ENCODE results near the gene FAM107B. TPM values are rescaled to one million over a fixed set of nuclear protein-coding genes. Genes with fewer than 3 reads are reported as not detected.

Gene FAM107B
- total and polyA plus RNA-seq, 10 of the 15 experiments (the other 5 are each of a cell fraction or from before 2014, with no cell fraction given), result 22.9 to 162 (median 86.6) TPM

GRCh38 chr10:14592566-14592965 lies 182.1 kb downstream of the FAM107B start:
- FAIRE-seq (no peak), ATAC-seq (no peak), DNase-seq (ENCODE audit: low read depth, low spot score) (no peak)
- peaks cover 16% of the 10 kb centered on the region for H3K4me1 ChIP-seq (ENCODE audit: control insufficient read depth, insufficient read depth, low read length)
- BruUV-seq (replicated peaks), result TSS peak; percentile 1
- no peaks in the 10 kb centered on the region for H3K27me3 ChIP-seq (replicated peaks in 1 of 2; ENCODE audit: control insufficient read depth in 2 of 2, insufficient read depth in 2 of 2, low read length in 1 of 2)
- no peak for TF ChIP-seq FOS (IDR thresholded peaks at IDR 0.05; ENCODE audit: borderline replicate concordance, extremely low read depth, insufficient read length)
- TF ChIP-seq SKIL (IDR thresholded peaks at IDR 0.05; ENCODE audit: low read depth, poor library complexity, severe bottlenecking), result no peak
- TF ChIP-seq CREB1 (IDR thresholded peaks at IDR 0.05; ENCODE audit: low read depth), result no peak
- in situ Hi-C loops (cut with MboI), result no loop called here
- no peak overlapping the region for H3K4me3 ChIP-seq
- intact Hi-C loops (cut with micrococcal nuclease; ENCODE audit: unreplicated experiment), result no loop called here
- ChIA-PET CTCF (interaction anchor here (1.1 to 1.3 kb wide), 2 partner anchors 39 to 55 kb away, joined by 3 to 4 read pairs; no protein-coding TSS in a partner anchor), POLR2A (no interaction called here), RAD21 (ENCODE audit: unreplicated experiment) (interaction anchor here (1.3 to 1.6 kb wide), 2 partner anchors 226 to 230 kb away, joined by 3 to 4 read pairs; no protein-coding TSS in a partner anchor), SMC1A (ENCODE audit: uncharacterized antibody, unreplicated experiment) (interaction anchor here (1.1 to 1.2 kb wide), 2 partner anchors 14 to 50 kb away, joined by 3 read pairs; no protein-coding TSS in a partner anchor)
- no peaks in the 10 kb centered on the region for H4K20me1 ChIP-seq (ENCODE audit: control insufficient read depth, insufficient read depth)
- H2AFZ ChIP-seq (ENCODE audit: control insufficient read depth, low read depth, low read length), result no peak overlapping the region
- no peaks in the 10 kb centered on the region for H3K9me3 ChIP-seq (replicated peaks; ENCODE audit: control insufficient read depth, insufficient read depth, low read length)
- peaks cover 3 to 9% of the 10 kb centered on the region in 2 experiments; a peak in 3 of 4 replicates for H3K36me3 ChIP-seq (ENCODE audit: control insufficient read depth in 2 of 2, insufficient read depth in 2 of 2, low read length in 1 of 2)
- no peak overlapping the region for H3K4me2 ChIP-seq (ENCODE audit: control insufficient read depth, insufficient read depth)
- H3K79me2 ChIP-seq (ENCODE audit: control insufficient read depth, insufficient read depth, low read length), result peaks cover 39% of the 10 kb centered on the region
- no peak overlapping the region for H3K9ac ChIP-seq (ENCODE audit: control insufficient read depth, insufficient read depth, low read length)
- 72% methylated on average over 6 of the region's 6 CpGs for WGBS (ENCODE audit: insufficient coverage, insufficient replicate concordance, low lambda C conversion rate, missing lambda C conversion rate)
- H3K27ac ChIP-seq (ENCODE audit: control insufficient read depth, insufficient read depth), result no peak overlapping the region

- ChIA-PET RAD21 (ENCODE audit: unreplicated experiment) (interaction anchor here (1.6 kb wide), 1 partner anchor 231 kb away, joined by 4 read pairs; no protein-coding TSS in a partner anchor), SMC1A (ENCODE audit: uncharacterized antibody, unreplicated experiment) (interaction anchor here (1.1 kb wide), 1 partner anchor 50 kb away, joined by 3 read pairs; no protein-coding TSS in a partner anchor), CTCF (no interaction called here), POLR2A (interaction anchor here (0.9 kb wide), 1 partner anchor 10 kb away, joined by 3 read pairs; no protein-coding TSS in a partner anchor)
- H3K27ac ChIP-seq (ENCODE audit: control insufficient read depth, insufficient read depth), result no peak overlapping the region
- no peaks in the 10 kb centered on the region for H3K27me3 ChIP-seq (replicated peaks in 1 of 2; ENCODE audit: control insufficient read depth in 2 of 2, insufficient read depth in 2 of 2, low read length in 1 of 2)
- peaks cover 22% of the 10 kb centered on the region for H3K4me1 ChIP-seq (ENCODE audit: control insufficient read depth, insufficient read depth, low read length)
- H4K20me1 ChIP-seq (ENCODE audit: control insufficient read depth, insufficient read depth), result no peaks in the 10 kb centered on the region
- ATAC-seq (no peak), DNase-seq (ENCODE audit: low read depth, low spot score) (no peak), FAIRE-seq (no peak)
- no TSS peak for BruUV-seq (replicated peaks)
- in situ Hi-C loops (cut with MboI) (no loop called here), intact Hi-C loops (cut with micrococcal nuclease; ENCODE audit: unreplicated experiment) (no loop called here)
- no peak overlapping the region for H3K4me2 ChIP-seq (ENCODE audit: control insufficient read depth, insufficient read depth)
- WGBS (ENCODE audit: insufficient coverage, insufficient replicate concordance, low lambda C conversion rate, missing lambda C conversion rate), result 81% methylated on average over 5 of the region's 5 CpGs
- peaks cover 3 to 13% of the 10 kb centered on the region in 2 experiments; a peak in 3 of 4 replicates for H3K36me3 ChIP-seq (ENCODE audit: control insufficient read depth in 2 of 2, insufficient read depth in 2 of 2, low read length in 1 of 2)
- peaks cover 43% of the 10 kb centered on the region for H3K79me2 ChIP-seq (ENCODE audit: control insufficient read depth, insufficient read depth, low read length)
- no peaks in the 10 kb centered on the region for H3K9me3 ChIP-seq (replicated peaks; ENCODE audit: control insufficient read depth, insufficient read depth, low read length)
- no peak overlapping the region for H3K4me3 ChIP-seq
- no peak overlapping the region for H2AFZ ChIP-seq (ENCODE audit: control insufficient read depth, low read depth, low read length)
- H3K9ac ChIP-seq (ENCODE audit: control insufficient read depth, insufficient read depth, low read length), result no peak overlapping the region
- TF ChIP-seq, protein P1, sequence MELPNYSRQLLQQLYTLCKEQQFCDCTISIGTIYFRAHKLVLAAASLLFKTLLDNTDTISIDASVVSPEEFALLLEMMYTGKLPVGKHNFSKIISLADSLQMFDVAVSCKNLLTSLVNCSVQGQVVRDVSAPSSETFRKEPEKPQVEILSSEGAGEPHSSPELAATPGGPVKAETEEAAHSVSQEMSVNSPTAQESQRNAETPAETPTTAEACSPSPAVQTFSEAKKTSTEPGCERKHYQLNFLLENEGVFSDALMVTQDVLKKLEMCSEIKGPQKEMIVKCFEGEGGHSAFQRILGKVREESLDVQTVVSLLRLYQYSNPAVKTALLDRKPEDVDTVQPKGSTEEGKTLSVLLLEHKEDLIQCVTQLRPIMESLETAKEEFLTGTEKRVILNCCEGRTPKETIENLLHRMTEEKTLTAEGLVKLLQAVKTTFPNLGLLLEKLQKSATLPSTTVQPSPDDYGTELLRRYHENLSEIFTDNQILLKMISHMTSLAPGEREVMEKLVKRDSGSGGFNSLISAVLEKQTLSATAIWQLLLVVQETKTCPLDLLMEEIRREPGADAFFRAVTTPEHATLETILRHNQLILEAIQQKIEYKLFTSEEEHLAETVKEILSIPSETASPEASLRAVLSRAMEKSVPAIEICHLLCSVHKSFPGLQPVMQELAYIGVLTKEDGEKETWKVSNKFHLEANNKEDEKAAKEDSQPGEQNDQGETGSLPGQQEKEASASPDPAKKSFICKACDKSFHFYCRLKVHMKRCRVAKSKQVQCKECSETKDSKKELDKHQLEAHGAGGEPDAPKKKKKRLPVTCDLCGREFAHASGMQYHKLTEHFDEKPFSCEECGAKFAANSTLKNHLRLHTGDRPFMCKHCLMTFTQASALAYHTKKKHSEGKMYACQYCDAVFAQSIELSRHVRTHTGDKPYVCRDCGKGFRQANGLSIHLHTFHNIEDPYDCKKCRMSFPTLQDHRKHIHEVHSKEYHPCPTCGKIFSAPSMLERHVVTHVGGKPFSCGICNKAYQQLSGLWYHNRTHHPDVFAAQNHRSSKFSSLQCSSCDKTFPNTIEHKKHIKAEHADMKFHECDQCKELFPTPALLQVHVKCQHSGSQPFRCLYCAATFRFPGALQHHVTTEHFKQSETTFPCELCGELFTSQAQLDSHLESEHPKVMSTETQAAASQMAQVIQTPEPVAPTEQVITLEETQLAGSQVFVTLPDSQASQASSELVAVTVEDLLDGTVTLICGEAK (IDR thresholded peaks at IDR 0.05; ENCODE audit: borderline replicate concordance), result no peak
- TF ChIP-seq YY1 (IDR thresholded peaks at IDR 0.05; ENCODE audit: low read depth, low read length), result no peak
- TF ChIP-seq EED (IDR thresholded peaks at IDR 0.05; ENCODE audit: low read depth), result no peak
- TF ChIP-seq RFX5 (IDR thresholded peaks at IDR 0.05; ENCODE audit: low read depth, low read length), result no peak
These were observed 182.7 kb downstream of the FAM107B start for GRCh38 chr10:14592026-14592425.

All from GM12878 (cell line).